SK-N-SH treated with all-trans-retinoic acid at 6 μM for 48 hours (cell line): ENCODE measurements around the gene IFIT1B.

Source experiments
- OSR1 ChIP-seq: fragments of 250-450 bp; sonication (Bioruptor Pico); IDR thresholded peaks from 2 replicates; pipeline ENCODE4 v1.8.0; 2022; ENCODE audit warnings: moderate library complexity, mild to moderate bottlenecking, inconsistent platforms
- PATZ1 ChIP-seq: fragments of 250-450 bp; sonication (Bioruptor Pico); IDR thresholded peaks from 2 replicates; pipeline ENCODE4 v1.8.0; 2020; ENCODE audit warnings: mild to moderate bottlenecking, moderate library complexity, borderline replicate concordance
- ZFP3 ChIP-seq: fragments of 250-450 bp; sonication (Bioruptor Pico); IDR thresholded peaks from 2 replicates; pipeline ENCODE4 v1.5.0; 2020; ENCODE audit warnings: mild to moderate bottlenecking, moderate library complexity

GRCh38 chr10:89345367-89346000 is 32.4 kb upstream of the IFIT1B start:
- no peak for TF ChIP-seq ZFP3
- no peak for TF ChIP-seq PATZ1 (CRISPR knock-in tag)
- TF ChIP-seq OSR1, result no peak
